BLaER1 treated with 17β-estradiol and CSF1 and Interleukin-3, amounts not matched to agents 10 nM and 100 nM (cell line): ENCODE data around the gene CCDC102A.
A peak's percentile ranks its signal among the peaks of the same experiment; 100 is the strongest.
"Not testable (repeated sequence)": the region's sequence is repeated elsewhere in the genome, so short reads cannot be mapped to it uniquely, and the experiment has no call there.

ENCODE experiments used
- H3K27ac ChIP-seq, 11 experiments: shearing (Covaris generic); formaldehyde crosslinking; 2 replicates each; pipeline ENCODE4 v1.8.1; 2022
- H3K27me3 ChIP-seq, 11 experiments: shearing (Covaris generic); formaldehyde crosslinking; 2 replicates each; pipeline ENCODE4 v1.8.1; 2022
- H3K36me3 ChIP-seq, 11 experiments: shearing (Covaris generic); formaldehyde crosslinking; 2 replicates each; pipeline ENCODE4 v1.8.1; 2022
- H3K4me1 ChIP-seq, 10 experiments: shearing (Covaris generic); formaldehyde crosslinking; 2 replicates each; pipeline ENCODE4 v1.8.1; 2022
- H3K4me2 ChIP-seq, 11 experiments: shearing (Covaris generic); formaldehyde crosslinking; 2 replicates each; pipeline ENCODE4 v1.8.1; 2022
- H3K4me3 ChIP-seq, 10 experiments: shearing (Covaris generic); formaldehyde crosslinking; 2 replicates each; pipeline ENCODE4 v1.8.1; 2022
- H3K9ac ChIP-seq, 11 experiments: shearing (Covaris generic); formaldehyde crosslinking; 2 replicates each; pipeline ENCODE4 v1.8.1; 2022
- H3K9me3 ChIP-seq, 11 experiments: shearing (Covaris generic); formaldehyde crosslinking; replicated peaks in 1 of 11; 2 replicates each; pipeline ENCODE4 v1.8.1; 2022
- H4K20me1 ChIP-seq, 11 experiments: shearing (Covaris generic); formaldehyde crosslinking; 2 replicates each; pipeline ENCODE4 v1.8.1; 2022
- Cebpa-rat ChIP-seq, 11 experiments: shearing (Covaris generic); IDR thresholded peaks; 2 replicates each; pipeline ENCODE4 v1.8.1; 2022

Gene CCDC102A

GRCh38 chr16:57501492-57501891 is 34.9 kb downstream of the CCDC102A start:
- H3K9ac ChIP-seq, result no peak overlapping the region
- H3K27ac ChIP-seq, result no peak overlapping the region; a peak in 1 of 22 replicates
- peaks cover 0 to 7% (median 0%) of the 10 kb centered on the region in 11 experiments; a peak in 1 of 22 replicates for H4K20me1 ChIP-seq
- peak overlapping the region; percentile 42 to 89 (median 78); a peak in 21 of 22 replicates for H3K4me2 ChIP-seq
- no peaks in the 10 kb centered on the region for H3K9me3 ChIP-seq
- no peak for TF ChIP-seq Cebpa-rat (IDR thresholded peaks at IDR 0.05)
- 0 out of 22 replicates have a peak, but pooled peaks cover 0 to 4% (median 0%) of the 10 kb centered on the region in 11 experiments for H3K27me3 ChIP-seq
- H3K4me3 ChIP-seq, result no peak overlapping the region
- no peaks in the 10 kb centered on the region for H3K36me3 ChIP-seq
- peaks cover 34 to 68% (median 60%) of the 10 kb centered on the region in 10 experiments for H3K4me1 ChIP-seq

GRCh38 chr16:57500578-57501111 is 35.7 kb downstream of the CCDC102A start:
- no peak overlapping the region for H3K4me3 ChIP-seq
- H3K9me3 ChIP-seq, result no peaks in the 10 kb centered on the region
- H3K9ac ChIP-seq, result peak overlapping the region in 3 of 11 experiments; percentile 13 to 39 (median 19); a peak in 4 of 22 replicates
- H3K4me2 ChIP-seq, result peak overlapping the region; percentile 42 to 89 (median 78)
- 0 out of 22 replicates have a peak, but pooled peaks cover 0 to 4% (median 0%) of the 10 kb centered on the region in 11 experiments for H3K27me3 ChIP-seq
- peaks cover 34 to 66% (median 60%) of the 10 kb centered on the region in 10 experiments for H3K4me1 ChIP-seq
- TF ChIP-seq Cebpa-rat (IDR thresholded peaks at IDR 0.05), result no peak
- H3K36me3 ChIP-seq, result no peaks in the 10 kb centered on the region
- H3K27ac ChIP-seq, result peak overlapping the region in 5 of 11 experiments; percentile 25 to 59 (median 36); a peak in 6 of 22 replicates
- peaks cover 0 to 7% (median 0%) of the 10 kb centered on the region in 11 experiments; a peak in 1 of 22 replicates for H4K20me1 ChIP-seq

GRCh38 chr16:57499941-57500340 is 36.4 kb downstream of the CCDC102A start:
- Histone ChIP-seq H3K4me2 (peak overlapping the region; percentile 42 to 89 (median 78); a peak in 20 of 22 replicates), H3K9ac (peak overlapping the region in 1 of 11 experiments; percentile 13; a peak in 1 of 22 replicates), H3K4me1 (peaks cover 34 to 66% (median 60%) of the 10 kb centered on the region in 10 experiments), H3K27ac (peak overlapping the region in 2 of 11 experiments; percentile 36 to 44; a peak in 3 of 22 replicates)
- not testable (repeated sequence) for H3K4me3 ChIP-seq, H3K9me3 ChIP-seq, H3K27me3 ChIP-seq, H4K20me1 ChIP-seq, H3K36me3 ChIP-seq

- no peak overlapping the region for H3K9ac ChIP-seq
- no peak overlapping the region for H3K4me3 ChIP-seq
- no peak overlapping the region for H3K27ac ChIP-seq
- H3K36me3 ChIP-seq, result no peaks in the 10 kb centered on the region
- peaks cover 36 to 66% (median 60%) of the 10 kb centered on the region in 10 experiments for H3K4me1 ChIP-seq
- peaks cover 0 to under 1% (median 0%) of the 10 kb centered on the region in 11 experiments; a peak in 1 of 22 replicates for H4K20me1 ChIP-seq
- 0 out of 22 replicates have a peak, but pooled peaks cover 0 to 4% (median 0%) of the 10 kb centered on the region in 11 experiments for H3K27me3 ChIP-seq
- peaks cover 0 to 7% (median 0%) of the 10 kb centered on the region in 11 experiments; a peak in 5 of 22 replicates for H3K9me3 ChIP-seq
- no peak overlapping the region for H3K4me2 ChIP-seq
- TF ChIP-seq Cebpa-rat (IDR thresholded peaks at IDR 0.05), result no peak
These were observed 38.3 kb downstream of the CCDC102A start for GRCh38 chr16:57498031-57498430.

- no peak for TF ChIP-seq Cebpa-rat (IDR thresholded peaks at IDR 0.05)
- H4K20me1 ChIP-seq, result no peaks in the 10 kb centered on the region
- peaks cover 30 to 66% (median 60%) of the 10 kb centered on the region in 10 experiments for H3K4me1 ChIP-seq
- H3K36me3 ChIP-seq, result no peaks in the 10 kb centered on the region
- no peaks in the 10 kb centered on the region for H3K27me3 ChIP-seq
- no peak overlapping the region for H3K9ac ChIP-seq
- no peak overlapping the region for H3K4me3 ChIP-seq
- no peak overlapping the region for H3K4me2 ChIP-seq
- peaks cover 0 to 16% (median 7%) of the 10 kb centered on the region in 11 experiments; a peak in 10 of 22 replicates for H3K9me3 ChIP-seq
- no peak overlapping the region for H3K27ac ChIP-seq
These were observed 39.2 kb downstream of the CCDC102A start for GRCh38 chr16:57497121-57497520.

GRCh38 chr16:57493767-57494166 is 42.6 kb downstream of the CCDC102A start:
- peak in 4 of 11 experiments; percentile 49 to 82 (median 66); a peak in 6 of 22 replicates for TF ChIP-seq Cebpa-rat (IDR thresholded peaks at IDR 0.05)
- Histone ChIP-seq H3K36me3 (no peaks in the 10 kb centered on the region), H3K4me3 (peak overlapping the region in 5 of 10 experiments; percentile 0 to 40 (median 27); a peak in 7 of 20 replicates), H3K4me1 (peaks cover 13 to 39% (median 35%) of the 10 kb centered on the region in 10 experiments; a peak in 19 of 20 replicates), H3K27ac (peak overlapping the region in 9 of 11 experiments; percentile 34 to 87 (median 84); a peak in 18 of 22 replicates), H3K4me2 (peak overlapping the region in 10 of 11 experiments; percentile 45 to 82 (median 70); a peak in 20 of 22 replicates), H3K9ac (peak overlapping the region in 8 of 11 experiments; percentile 56 to 75 (median 68); a peak in 16 of 22 replicates), H4K20me1 (no peaks in the 10 kb centered on the region), H3K27me3 (no peaks in the 10 kb centered on the region), H3K9me3 (peaks cover 5 to 30% (median 20%) of the 10 kb centered on the region in 11 experiments; a peak in 21 of 22 replicates)

- Histone ChIP-seq H3K4me2 (no peak overlapping the region), H3K9ac (no peak overlapping the region), H3K27ac (no peak overlapping the region), H3K36me3 (no peaks in the 10 kb centered on the region), H3K4me3 (no peak overlapping the region), H3K9me3 (peaks cover 5 to 32% (median 20%) of the 10 kb centered on the region in 11 experiments; a peak in 21 of 22 replicates), H3K4me1 (peaks cover 25 to 52% (median 48%) of the 10 kb centered on the region in 10 experiments), H3K27me3 (no peaks in the 10 kb centered on the region), H4K20me1 (peaks cover 0 to 17% (median 7%) of the 10 kb centered on the region in 11 experiments; a peak in 7 of 22 replicates)
- TF ChIP-seq Cebpa-rat (IDR thresholded peaks at IDR 0.05), result no peak
These were observed 47.1 kb downstream of the CCDC102A start for GRCh38 chr16:57489229-57489628.

GRCh38 chr16:57486858-57487834 is 49.2 kb downstream of the CCDC102A start:
- no peaks in the 10 kb centered on the region for H3K36me3 ChIP-seq
- no peaks in the 10 kb centered on the region for H3K27me3 ChIP-seq
- peak overlapping the region in 4 of 11 experiments; percentile 79 to 85 (median 81); a peak in 3 of 22 replicates for H3K9ac ChIP-seq
- H4K20me1 ChIP-seq, result peaks cover 0 to 32% (median 7%) of the 10 kb centered on the region in 11 experiments; a peak in 8 of 22 replicates
- TF ChIP-seq Cebpa-rat (IDR thresholded peaks at IDR 0.05), result no peak
- peaks cover 15 to 37% (median 28%) of the 10 kb centered on the region in 10 experiments for H3K4me1 ChIP-seq
- peaks cover 5 to 16% (median 12%) of the 10 kb centered on the region in 11 experiments; a peak in 21 of 22 replicates for H3K9me3 ChIP-seq
- peak overlapping the region; percentile 69 to 96 (median 84); a peak in 17 of 20 replicates for H3K4me3 ChIP-seq
- H3K27ac ChIP-seq, result peak overlapping the region in 3 of 11 experiments; percentile 26 to 35 (median 30); a peak in 3 of 22 replicates
- H3K4me2 ChIP-seq, result peak overlapping the region; percentile 73 to 99 (median 98); a peak in 21 of 22 replicates
